ENCODE measurements around the gene S100G. TPM values are rescaled to one million over a fixed set of nuclear protein-coding genes. Genes with fewer than 3 reads are reported as not detected.
"Not testable (repeated sequence)": the region's sequence is repeated elsewhere in the genome, so short reads cannot be mapped to it uniquely, and the experiment has no call there.

S100G gene, protein sequence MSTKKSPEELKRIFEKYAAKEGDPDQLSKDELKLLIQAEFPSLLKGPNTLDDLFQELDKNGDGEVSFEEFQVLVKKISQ
- polyA plus RNA-seq (2012; ENCODE audit: insufficient read depth, insufficient read length), result not detected

DNA sequence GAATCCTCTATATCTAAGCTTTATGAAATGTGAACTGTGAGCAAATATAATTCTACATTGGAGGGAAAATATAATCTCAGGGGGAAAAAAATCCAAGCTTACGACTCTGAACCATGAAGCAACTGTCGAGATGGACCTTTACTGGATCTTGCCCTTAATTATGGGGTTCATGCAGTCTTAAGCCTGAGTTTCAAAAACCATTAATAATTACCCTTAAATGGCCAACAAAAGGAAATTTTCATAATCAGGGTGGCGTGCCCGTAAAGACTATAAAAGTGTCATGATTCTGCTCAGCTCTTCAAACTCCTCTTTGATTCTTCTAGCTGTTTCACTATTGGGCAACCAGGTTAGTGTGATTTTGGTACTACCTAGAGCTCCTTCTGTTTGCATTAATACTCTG is at the start of gene S100G:
S100G (plus strand) TSS at position 301 of the 400 bp plus-strand sequence. CDS start 849 bp downstream, outside the sequence.
- no peak for DNase-seq (ENCODE audit: low read depth, low spot score)
- H3K4me3 ChIP-seq (ENCODE audit: low read length), result no peak within 1 kb of the TSS

DNA sequence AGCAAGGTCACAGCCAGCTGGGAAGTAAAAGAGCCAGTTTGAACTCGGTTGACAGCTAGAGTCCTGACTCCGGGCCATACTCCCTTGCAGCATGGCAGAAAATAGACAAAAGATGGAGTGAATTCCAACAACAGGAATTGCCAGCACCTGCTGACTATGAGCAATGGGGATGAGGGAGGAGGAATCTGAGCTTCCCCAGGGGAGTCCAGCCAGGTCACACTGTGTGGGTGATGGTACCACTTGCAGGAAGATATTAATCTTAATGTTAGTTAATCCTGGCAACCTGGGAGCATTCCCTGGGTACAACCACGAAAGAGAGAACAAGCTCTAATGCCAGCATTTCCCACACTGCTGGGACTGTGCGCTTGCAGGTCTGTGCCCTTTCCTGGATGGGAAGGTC is 48.1 kb upstream of the S100G start:
- no peak for DNase-seq (ENCODE audit: low read depth, low spot score)
- H3K4me3 ChIP-seq (ENCODE audit: low read length), result no peak overlapping the region

DNA sequence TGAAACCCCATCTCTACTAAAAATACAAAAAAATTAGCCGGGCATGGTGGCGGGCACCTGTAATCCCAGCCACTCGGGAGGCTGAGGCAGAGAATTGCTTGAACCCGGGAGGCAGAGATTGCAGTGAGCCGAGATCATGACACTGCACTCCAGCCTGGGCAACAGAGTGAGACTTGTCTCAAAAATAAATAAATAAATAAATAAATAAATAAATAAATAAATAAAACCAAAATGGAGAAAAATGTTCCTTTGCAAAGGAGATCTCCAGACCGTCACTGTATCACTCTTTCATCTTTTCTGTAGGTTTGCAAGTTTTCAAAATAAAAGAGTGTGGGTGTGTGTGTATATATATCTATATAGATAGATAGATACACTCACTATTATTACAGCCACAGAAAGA is 46.7 kb upstream of the S100G start:
- not testable (repeated sequence) for H3K4me3 ChIP-seq (ENCODE audit: low read length); DNase-seq (ENCODE audit: low read depth, low spot score)

DNA sequence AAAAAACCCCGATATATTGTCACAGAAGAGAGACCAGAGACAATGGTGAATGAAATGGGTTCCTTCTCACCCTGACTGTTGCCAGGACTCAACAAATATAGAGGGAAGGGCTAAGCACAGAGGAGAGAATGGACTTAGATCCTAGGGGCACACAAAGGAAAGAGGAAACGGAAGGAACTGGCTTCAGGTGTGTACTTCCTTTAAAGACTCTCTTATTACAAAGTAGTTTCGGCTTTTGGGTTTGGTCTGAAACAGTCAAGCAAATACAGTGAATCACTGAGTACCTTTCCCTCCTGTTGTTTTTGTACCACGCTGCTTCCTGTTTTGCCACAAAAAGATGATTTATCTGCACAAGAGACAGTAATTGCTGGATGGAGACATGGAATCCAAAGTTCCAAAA is 46.1 kb upstream of the S100G start:
- no peak for DNase-seq (ENCODE audit: low read depth, low spot score)

DNA sequence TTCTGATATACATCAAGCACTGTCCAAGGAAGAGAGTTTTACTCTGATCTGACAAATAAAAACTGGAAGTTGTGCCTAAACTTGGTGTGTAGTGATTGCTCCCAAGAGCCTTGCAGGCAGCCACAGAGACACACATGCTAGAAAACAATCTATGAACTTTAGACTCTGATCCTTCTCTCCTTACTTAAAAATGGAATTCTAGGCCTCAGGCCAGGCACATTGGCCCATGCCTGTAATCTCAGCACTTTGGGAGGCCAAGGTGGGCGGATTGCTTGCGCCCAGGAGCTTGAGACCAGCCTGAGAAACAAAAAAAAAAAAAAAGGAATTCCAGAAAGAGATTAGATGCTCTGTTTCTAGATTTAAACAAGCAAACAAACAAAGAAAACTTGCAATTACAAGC is 45.6 kb upstream of the S100G start:
- DNase-seq (ENCODE audit: low read depth, low spot score), result no peak
- no peak overlapping the region for H3K4me3 ChIP-seq (ENCODE audit: low read length)

More for the DNA sequence above, 46.1 kb upstream of the S100G start:
- H3K4me3 ChIP-seq (ENCODE audit: low read length), result no peak overlapping the region

DNA sequence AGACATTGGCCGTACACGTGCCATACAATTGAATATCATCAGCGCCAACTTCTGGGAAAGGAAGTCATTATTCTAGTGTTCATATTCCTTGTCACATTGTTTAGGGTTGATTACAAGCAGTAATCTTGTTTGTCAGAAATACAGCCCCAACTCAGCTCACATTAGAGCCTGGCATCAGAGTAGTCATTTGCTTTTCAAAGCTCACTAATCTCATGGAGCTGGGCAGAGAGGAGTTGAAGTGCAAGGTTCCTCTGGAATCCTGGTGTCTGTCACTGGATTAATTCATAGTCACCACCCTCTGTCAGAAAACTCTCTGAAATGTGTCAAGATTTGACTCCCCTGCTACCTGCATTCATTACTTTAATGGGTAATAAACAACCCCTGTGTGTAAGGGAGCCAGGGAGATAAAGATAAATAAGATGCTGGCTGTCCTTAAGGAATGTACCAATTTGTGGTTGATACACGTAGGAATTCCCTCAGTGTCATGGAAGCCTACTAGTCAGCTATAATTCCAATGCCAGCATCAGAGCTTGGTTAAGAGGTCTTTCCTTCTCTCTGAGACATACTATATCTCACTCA is 43.7 kb upstream of the S100G start:
- no peak overlapping the region for H3K4me3 ChIP-seq (ENCODE audit: low read length)
- DNase-seq (ENCODE audit: low read depth, low spot score), result no peak

DNA sequence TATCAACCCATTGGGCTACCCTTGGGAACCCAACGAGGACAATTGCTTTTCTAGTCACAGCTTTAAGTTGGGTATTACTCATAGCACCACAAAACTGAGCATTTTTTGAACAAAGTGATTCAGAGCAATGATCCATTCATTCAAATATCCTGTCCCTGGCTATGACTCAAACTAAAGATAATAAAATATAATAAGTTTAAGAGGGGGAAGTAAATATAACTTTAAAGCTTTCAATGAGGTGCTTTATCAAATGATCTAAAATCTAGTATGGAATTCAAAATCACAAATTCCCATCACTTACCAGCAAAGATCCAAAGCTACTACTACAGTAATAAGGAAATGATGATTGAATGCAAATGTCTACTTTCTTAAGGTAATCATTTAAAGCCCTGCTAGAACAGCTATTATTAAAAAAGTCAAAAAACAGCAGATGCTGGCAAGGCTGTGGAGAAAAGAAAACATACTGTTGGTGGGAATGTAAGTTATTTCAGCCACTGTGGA is 39.8 kb upstream of the S100G start:
- DNase-seq (ENCODE audit: low read depth, low spot score), result no peak
- no peak overlapping the region for H3K4me3 ChIP-seq (ENCODE audit: low read length)

DNA sequence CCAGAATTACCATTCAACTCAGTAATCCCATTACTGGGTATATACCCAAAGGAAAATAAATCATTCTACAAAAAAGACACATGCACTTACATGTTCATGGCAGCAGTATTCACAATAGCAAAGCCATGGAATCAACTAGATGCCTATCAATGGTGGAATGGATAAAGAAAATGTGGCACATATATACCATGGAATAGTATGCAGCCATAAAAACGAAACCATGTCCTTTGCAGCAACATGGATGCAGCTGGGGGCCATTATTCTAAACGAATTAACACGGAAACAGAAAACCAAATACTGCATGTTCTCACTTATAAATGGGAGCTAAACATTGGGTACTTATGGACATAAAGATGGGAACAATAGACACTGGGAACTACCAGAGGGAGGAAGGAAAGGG is 39.3 kb upstream of the S100G start:
- not testable (repeated sequence) for H3K4me3 ChIP-seq (ENCODE audit: low read length); DNase-seq (ENCODE audit: low read depth, low spot score)

DNA sequence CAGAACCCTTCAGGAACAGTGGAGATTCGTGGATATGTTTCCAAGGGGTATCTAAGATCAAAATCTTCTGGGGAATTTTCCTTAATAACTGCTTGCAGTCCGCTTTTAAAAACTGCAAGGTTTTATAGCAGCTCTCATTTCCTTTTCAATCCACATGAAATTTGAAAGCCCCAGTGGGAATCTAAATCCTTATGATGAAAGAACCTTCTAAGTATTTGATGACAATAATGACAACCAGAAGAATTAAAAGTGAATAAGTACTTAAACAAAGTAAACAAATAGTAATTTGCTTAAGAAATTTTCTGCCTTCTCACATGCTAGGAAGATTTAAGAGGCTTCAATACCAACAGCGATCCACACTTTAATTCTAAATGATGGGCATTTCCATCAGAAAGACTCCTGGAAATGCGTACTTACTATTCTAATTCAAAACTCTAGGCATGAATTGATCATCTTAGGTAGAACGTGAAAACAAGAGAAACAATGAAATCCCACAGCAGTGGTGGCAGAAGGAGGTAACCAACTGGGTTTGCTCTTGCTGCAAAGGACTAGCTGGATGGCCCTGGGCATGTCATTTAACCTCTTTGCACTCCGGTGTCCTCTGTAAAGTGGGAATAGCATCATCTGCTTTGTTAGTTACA is 37.6 kb upstream of the S100G start:
- H3K4me3 ChIP-seq (ENCODE audit: low read length), result no peak overlapping the region

DNA sequence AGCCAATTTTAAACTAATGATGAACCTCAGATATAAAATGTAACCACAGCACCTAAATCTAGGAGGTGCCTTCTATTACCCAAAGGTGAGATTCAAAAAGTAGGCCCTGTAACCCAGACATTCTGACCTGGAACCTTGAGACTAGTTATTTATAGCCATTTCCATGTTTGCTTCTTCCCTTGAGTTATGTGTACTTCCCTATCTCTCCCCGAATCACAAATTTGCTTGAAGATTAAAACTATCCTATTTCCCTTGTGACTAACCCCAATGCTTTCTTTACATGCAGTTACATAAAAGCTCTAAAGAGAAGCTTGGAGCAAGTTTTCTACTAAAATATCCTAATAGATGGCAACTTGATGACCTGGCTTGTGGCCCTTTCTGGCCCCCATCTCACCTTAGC is 32.6 kb upstream of the S100G start:
- no peak for DNase-seq (ENCODE audit: low read depth, low spot score)

More for the DNA sequence above, 37.6 kb upstream of the S100G start:
- no peak for DNase-seq (ENCODE audit: low read depth, low spot score)

DNA sequence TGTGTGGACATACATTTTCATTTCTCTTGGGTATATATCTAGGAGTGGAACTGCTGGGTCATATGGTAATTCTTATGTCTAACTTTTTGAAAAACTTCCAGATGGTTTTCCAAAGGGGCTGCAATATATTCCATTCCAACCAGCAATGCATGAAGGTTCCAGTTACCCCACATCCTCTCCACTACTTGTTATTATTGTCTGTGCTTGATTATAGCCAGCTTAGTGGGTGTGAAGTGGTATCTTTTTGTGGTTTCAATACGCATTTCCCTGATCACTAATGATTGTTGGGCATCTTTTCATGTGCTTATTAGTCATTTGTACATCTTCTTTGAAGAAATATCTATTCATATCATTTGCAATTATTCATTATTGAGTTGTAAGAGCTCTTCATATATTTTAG is 31.5 kb upstream of the S100G start:
- DNase-seq (ENCODE audit: low read depth, low spot score), result no peak
- no peak overlapping the region for H3K4me3 ChIP-seq (ENCODE audit: low read length)

More for the DNA sequence above, 32.6 kb upstream of the S100G start:
- no peak overlapping the region for H3K4me3 ChIP-seq (ENCODE audit: low read length)

DNA sequence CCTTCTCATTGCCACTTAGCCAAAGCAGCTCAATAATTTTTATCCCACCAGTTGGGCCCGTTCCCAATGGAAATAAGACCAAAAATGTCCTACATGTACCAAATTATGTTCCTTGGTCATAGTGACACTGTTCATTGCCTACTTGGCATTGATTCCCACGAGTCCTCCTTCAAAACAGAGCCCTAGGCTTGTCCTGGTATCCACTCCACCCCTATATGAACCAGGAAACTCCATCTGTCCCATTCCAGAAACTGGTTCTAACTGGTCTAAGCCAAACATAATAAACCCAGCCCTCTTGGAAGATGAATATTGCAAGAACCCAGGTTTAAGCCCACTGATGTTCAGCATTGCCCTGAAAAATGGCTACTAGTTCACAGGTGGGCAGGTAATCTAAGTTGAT is 30.9 kb upstream of the S100G start:
- H3K4me3 ChIP-seq (ENCODE audit: low read length), result no peak overlapping the region
- no peak for DNase-seq (ENCODE audit: low read depth, low spot score)

DNA sequence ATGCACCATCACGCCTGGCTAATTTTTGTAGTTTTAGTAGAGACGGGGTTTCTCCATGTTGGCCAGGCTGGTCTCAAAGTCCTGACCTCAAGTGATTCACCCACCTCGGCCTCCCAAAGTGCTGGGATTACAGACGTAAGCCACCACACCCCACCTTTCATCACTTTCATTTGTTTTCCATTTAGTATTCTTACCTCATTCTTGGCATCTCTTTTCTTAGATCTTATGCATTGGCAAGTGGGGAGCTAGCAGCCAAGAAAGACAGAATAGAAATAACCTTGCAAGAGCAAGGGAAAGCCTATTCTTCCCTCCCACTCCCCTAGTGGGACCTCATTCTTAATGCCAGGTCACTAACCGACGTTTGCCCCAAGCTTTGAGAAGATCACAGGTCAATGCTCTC is 21.4 kb upstream of the S100G start:
- H3K4me3 ChIP-seq (ENCODE audit: low read length); DNase-seq (ENCODE audit: low read depth, low spot score): not testable (repeated sequence)

DNA sequence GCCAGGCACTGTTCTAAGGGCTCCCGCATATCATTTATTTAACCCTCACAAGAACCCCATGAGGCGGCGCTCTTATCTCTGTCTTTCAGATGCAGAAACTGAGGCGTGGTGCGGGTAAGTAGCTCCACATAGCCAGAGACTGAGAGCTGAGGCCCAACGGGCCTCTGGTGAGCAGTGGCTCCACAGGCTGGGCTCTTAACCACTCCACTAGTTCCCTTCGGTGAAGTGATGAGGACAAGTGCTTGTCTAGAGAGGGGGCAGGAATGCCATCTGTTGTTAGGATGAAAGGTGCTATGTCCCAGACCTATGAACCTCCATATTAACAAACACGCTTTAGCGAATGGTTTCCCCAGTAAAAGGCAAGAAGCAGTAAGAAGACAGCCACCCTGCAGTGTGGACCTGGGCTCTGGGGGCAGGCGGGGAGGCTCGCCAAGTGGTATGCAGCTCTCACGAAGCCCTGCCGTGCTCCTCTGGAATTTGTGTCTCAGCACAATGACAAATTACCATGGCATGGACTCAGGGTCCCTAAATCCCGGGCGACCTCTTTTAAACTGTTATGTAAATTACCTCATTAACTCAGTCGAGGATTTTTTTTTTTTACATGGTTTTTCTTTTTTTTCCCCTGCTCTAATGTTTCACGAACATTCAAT is 20.9 kb upstream of the S100G start:
- no peak for DNase-seq (ENCODE audit: low read depth, low spot score)
- no peak overlapping the region for H3K4me3 ChIP-seq (ENCODE audit: low read length)

DNA sequence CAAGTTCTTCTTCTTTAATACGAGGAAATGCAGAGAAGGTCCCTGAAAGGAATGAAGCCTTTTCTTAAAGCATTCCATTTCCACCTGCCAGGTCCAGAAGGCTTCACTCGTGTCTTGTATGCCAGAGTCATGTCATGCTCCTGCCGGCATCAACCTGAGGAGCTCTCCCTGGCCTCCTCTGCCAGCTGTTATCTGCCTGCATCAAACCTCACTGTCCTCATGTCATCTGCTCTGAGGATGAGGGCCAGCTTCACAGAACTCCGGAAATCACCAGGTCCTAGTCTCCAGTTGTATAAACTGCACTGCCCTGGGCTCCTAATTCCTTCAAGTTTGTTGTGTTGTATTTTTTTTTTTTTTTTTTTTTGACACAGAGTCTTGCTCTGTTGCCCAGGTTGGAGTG is 20.0 kb upstream of the S100G start:
- no peak for DNase-seq (ENCODE audit: low read depth, low spot score)
- no peak overlapping the region for H3K4me3 ChIP-seq (ENCODE audit: low read length)

DNA sequence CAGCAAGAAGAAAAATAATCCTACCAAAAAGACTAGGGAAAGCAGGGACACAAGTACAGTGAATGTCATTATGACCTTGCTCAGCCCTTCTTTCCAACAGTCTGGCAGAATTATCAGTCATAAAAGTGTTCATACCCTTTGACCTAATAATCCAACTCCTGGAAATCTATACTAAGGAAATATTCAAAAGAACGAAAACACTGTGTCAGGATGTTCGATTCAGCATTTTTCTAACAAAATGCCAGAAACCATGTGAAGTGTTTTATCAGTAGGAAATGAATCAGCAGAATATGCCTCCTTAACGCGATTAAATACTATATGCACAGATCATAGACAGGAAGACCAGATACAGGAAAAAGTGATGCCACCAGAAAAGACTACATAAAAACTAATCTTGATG is 16.2 kb upstream of the S100G start:
- DNase-seq (ENCODE audit: low read depth, low spot score), result no peak
- no peak overlapping the region for H3K4me3 ChIP-seq (ENCODE audit: low read length)

DNA sequence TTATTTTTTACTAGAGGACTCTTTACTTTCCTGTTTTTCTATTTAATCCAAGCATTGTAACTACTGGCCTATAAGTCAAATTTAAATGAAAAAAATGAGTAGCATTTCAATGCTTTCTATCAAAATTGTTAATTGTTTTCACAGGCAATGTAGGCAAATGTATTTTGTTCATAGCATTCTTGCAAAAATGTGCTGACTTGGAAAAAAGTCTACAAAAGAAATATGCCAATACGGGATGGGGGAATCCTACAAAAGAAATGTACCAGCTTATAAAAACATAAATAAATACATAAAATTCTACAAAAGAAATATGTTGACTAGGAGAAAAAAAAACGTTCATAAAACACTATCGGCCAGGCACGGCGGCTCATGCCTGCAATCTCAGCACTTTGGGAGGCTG is 14.9 kb upstream of the S100G start:
- no peak overlapping the region for H3K4me3 ChIP-seq (ENCODE audit: low read length)
- no peak for DNase-seq (ENCODE audit: low read depth, low spot score)

DNA sequence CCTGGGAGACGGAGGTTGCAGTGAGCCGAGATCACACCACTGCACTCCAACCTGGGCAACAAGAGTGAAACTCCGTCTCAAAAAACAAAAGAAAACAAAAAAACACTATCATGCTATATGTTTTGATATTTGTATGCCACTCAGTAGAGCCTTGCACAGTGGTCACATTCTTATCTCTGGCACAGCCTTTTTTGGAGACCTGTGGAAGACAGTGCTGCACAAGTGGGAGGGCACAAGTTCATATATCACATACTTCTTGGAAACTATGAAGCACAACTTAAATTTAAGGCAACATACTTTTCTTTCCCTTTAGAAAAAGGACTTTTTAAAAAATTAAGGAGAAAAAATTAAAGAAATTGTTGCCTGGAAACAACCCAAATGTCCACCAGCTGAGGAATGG is 14.4 kb upstream of the S100G start:
- DNase-seq (ENCODE audit: low read depth, low spot score), result no peak
- no peak overlapping the region for H3K4me3 ChIP-seq (ENCODE audit: low read length)

DNA sequence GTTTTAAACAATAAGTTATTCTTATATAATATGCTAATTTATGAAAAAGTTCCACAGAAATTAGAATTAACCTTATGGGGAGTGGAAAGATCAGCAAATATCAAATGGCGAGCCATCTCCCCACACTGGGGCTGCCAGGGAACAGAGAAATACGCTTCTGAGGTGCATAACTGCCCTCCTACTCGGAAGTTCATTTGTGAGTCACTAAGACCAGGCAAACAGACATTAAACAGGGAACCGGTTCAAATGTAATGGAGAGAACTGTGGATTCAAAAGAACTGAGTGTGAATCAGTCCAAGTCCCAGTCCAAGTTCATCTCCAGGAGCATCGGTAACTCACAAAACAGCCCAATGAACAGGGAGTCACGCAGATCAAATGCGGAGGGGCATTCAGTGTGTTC is 11.4 kb upstream of the S100G start:
- no peak overlapping the region for H3K4me3 ChIP-seq (ENCODE audit: low read length)

DNA sequence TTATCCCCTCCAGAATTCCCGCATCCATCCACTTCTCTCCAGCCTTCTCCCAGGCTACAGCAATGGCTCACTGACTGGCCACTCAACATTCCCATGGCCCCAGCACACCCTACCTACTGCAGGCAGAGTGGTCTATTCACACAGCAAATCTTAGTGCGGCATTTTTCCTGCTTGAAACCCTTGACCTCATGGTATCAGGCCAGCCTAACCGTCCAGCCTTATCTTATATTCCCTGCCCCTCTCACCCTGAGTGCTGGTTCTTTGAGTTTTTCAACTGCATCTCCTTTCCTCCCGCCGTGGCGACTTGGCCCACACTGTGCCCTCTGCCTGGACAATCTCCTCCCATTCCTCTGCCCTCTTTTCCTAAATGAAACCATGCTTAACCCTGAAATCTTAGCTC is 10.0 kb upstream of the S100G start:
- no peak for DNase-seq (ENCODE audit: low read depth, low spot score)
- H3K4me3 ChIP-seq (ENCODE audit: low read length), result no peak overlapping the region

More for the DNA sequence above, 11.4 kb upstream of the S100G start:
- no peak for DNase-seq (ENCODE audit: low read depth, low spot score)

All from Jurkat, Clone E6-1 (cell line).